HL-60 (cell line): Measurements from ENCODE around the gene GRK5.
"Not testable (repeated sequence)": the region's sequence is repeated elsewhere in the genome, so short reads cannot be mapped to it uniquely, and the experiment has no call there.

Experiments
- DNase-seq, 2 experiments: peaks; one replicate each; pipeline ENCODE4 v3.0.0-alpha.2; 2010 to 2020; ENCODE audit warnings: low read depth in 1 of 2, low spot score in 1 of 2
- H3K27ac ChIP-seq: fragments of 250-450 bp; sonication (Bioruptor Pico); replicated peaks from 2 replicates; pipeline ENCODE4 v1.5.1; 2020; ENCODE audit warnings: mild to moderate bottlenecking, moderate library complexity
- H3K27me3 ChIP-seq: fragments of 250-450 bp; sonication (Bioruptor Pico); 2 replicates; pipeline ENCODE4 v1.5.1; 2021; ENCODE audit warnings: mild to moderate bottlenecking, moderate library complexity; ENCODE audit not compliant: insufficient read depth, poor library complexity, severe bottlenecking
- H3K4me3 ChIP-seq: replicated peaks from 2 replicates; pipeline ENCODE4 v1.5.1; 2011; ENCODE audit warnings: mild to moderate bottlenecking, control low read depth, low read length; ENCODE audit not compliant: insufficient read depth
- GABPA ChIP-seq: IDR thresholded peaks from 2 replicates; pipeline ENCODE4 v1.6.1; 2012; ENCODE audit warnings: low read depth
- POLR2AphosphoS5 ChIP-seq: IDR thresholded peaks from 2 replicates; pipeline ENCODE4 v1.6.1; 2012; ENCODE audit warnings: low read depth
- SPI1 ChIP-seq: IDR thresholded peaks from 2 replicates; pipeline ENCODE4 v1.6.1; 2012; ENCODE audit warnings: low read depth, mild to moderate bottlenecking, borderline replicate concordance
- TF ChIP-seq, protein P1 (sequence below): IDR thresholded peaks from 2 replicates; pipeline ENCODE4 v1.6.1; 2012; ENCODE audit warnings: low read depth; ENCODE audit not compliant: insufficient replicate concordance
- TF ChIP-seq, protein P2 (sequence below): IDR thresholded peaks from one replicate; pipeline ENCODE4 v1.5.1; 2011; ENCODE audit warnings: low read length, control low read depth, inconsistent platforms; ENCODE audit not compliant: insufficient read depth

The GRK5 gene

DNA sequence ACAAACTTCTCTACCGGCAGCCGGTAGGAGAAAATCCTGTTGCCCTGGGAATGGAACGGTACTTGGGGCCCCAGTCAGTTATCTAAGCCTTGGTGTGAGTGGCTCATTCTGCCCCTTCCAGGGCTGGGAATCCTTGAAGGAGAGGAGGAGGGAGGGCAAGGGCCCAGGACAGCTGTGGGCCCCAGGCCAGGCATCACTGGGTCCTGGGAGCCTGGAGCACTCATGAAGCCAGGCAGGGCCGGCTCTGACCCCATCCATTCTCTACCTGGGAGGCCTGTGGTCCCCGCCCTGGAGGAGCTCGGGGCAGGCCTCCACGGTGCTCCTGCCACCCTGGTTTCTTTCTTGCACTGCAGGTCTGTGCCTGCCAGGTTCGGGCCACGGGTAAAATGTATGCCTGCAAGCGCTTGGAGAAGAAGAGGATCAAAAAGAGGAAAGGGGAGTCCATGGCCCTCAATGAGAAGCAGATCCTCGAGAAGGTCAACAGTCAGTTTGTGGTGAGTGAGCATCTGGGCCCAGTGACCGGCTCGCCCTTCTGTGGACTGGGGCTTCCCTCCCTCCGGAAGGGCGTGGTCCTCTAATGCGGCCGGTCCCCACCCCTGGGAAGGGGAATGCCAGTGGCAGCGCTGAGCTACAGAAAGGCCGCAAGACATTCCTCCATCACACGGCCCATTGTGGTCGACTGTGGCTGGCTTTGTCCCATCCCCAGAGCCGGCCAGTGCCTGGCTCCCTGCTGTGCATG, 223.8 kb downstream of the GRK5 start:
- H3K27ac ChIP-seq: no peak overlapping the region
- DNase-seq: no peak
- no peak overlapping the region for H3K4me3 ChIP-seq
- TF ChIP-seq POLR2AphosphoS5 (no peak), SPI1 (no peak), GABPA (no peak)
- TF ChIP-seq, protein P1, sequence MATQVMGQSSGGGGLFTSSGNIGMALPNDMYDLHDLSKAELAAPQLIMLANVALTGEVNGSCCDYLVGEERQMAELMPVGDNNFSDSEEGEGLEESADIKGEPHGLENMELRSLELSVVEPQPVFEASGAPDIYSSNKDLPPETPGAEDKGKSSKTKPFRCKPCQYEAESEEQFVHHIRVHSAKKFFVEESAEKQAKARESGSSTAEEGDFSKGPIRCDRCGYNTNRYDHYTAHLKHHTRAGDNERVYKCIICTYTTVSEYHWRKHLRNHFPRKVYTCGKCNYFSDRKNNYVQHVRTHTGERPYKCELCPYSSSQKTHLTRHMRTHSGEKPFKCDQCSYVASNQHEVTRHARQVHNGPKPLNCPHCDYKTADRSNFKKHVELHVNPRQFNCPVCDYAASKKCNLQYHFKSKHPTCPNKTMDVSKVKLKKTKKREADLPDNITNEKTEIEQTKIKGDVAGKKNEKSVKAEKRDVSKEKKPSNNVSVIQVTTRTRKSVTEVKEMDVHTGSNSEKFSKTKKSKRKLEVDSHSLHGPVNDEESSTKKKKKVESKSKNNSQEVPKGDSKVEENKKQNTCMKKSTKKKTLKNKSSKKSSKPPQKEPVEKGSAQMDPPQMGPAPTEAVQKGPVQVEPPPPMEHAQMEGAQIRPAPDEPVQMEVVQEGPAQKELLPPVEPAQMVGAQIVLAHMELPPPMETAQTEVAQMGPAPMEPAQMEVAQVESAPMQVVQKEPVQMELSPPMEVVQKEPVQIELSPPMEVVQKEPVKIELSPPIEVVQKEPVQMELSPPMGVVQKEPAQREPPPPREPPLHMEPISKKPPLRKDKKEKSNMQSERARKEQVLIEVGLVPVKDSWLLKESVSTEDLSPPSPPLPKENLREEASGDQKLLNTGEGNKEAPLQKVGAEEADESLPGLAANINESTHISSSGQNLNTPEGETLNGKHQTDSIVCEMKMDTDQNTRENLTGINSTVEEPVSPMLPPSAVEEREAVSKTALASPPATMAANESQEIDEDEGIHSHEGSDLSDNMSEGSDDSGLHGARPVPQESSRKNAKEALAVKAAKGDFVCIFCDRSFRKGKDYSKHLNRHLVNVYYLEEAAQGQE: no peak
- H3K27me3 ChIP-seq: no peaks in the 10 kb centered on the region

DNA sequence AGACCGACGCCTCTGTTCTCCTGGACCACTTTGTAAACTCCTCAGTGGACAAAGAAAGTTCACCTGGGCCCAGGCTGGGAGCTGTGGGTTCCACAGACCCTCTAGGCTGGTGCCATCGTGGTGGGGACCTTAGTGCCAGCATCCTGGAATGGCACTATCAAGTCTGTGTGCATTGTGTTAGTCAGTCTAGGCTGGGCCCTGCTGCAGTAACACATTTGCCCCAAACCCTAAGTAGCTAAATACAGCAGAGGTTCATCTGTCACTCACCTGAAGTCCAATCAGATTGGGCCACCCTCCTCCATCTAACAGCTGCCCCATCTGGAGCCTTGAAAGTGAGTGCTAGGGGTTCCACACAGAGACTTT, 224.4 kb downstream of the GRK5 start:
- Histone ChIP-seq H3K27ac (no peak overlapping the region), H3K27me3 (no peaks in the 10 kb centered on the region), H3K4me3 (no peak overlapping the region)
- no peak for DNase-seq
- TF ChIP-seq GABPA: no peak
- no peak for TF ChIP-seq SPI1
- TF ChIP-seq, protein P2, sequence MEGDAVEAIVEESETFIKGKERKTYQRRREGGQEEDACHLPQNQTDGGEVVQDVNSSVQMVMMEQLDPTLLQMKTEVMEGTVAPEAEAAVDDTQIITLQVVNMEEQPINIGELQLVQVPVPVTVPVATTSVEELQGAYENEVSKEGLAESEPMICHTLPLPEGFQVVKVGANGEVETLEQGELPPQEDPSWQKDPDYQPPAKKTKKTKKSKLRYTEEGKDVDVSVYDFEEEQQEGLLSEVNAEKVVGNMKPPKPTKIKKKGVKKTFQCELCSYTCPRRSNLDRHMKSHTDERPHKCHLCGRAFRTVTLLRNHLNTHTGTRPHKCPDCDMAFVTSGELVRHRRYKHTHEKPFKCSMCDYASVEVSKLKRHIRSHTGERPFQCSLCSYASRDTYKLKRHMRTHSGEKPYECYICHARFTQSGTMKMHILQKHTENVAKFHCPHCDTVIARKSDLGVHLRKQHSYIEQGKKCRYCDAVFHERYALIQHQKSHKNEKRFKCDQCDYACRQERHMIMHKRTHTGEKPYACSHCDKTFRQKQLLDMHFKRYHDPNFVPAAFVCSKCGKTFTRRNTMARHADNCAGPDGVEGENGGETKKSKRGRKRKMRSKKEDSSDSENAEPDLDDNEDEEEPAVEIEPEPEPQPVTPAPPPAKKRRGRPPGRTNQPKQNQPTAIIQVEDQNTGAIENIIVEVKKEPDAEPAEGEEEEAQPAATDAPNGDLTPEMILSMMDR: no peak
- TF ChIP-seq, protein P1: no peak
- TF ChIP-seq POLR2AphosphoS5: no peak

DNA sequence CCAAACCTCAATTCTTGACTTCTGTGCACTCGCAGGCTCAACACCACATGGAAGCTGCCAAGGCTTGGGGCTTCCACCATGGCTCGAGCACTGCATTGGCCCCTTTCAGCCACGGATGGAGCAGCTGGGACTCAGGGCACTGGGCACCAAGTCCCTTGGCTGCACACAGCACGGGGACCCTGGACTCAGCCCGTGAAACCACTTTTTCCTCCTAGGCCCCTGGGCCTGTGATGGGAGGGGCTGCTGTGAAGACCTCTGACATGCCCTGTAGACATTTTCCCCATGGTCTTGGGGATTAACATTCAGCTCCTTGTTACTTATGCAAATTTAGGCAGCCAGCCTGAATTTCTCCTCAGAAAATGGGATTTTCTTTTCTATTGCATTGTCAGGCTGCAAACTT, 227.6 kb downstream of the GRK5 start:
- H3K4me3 ChIP-seq, DNase-seq, H3K27me3 ChIP-seq, H3K27ac ChIP-seq: not testable (repeated sequence)

DNA sequence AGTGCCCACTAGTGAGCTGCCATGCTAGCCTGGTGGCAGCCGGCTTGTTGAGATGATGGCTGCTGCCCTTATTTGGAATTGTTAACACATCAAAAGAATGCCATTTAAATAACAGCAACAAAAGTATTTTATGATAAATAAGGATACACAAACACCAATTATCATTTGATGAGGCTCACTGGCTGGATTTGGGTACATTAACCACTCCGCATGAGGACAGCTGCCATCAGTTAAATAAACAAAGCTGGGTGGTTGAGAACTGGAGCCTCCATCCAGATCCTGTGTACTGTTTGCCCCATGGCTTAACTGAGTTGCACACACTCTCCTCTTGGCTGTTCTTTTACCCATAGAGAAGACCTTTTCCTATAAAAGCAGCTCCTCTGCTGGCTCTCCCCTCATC, 231.3 kb downstream of the GRK5 start:
- no peak for DNase-seq
- Histone ChIP-seq H3K27me3 (no peaks in the 10 kb centered on the region), H3K4me3 (no peak overlapping the region), H3K27ac (no peak overlapping the region)
- TF ChIP-seq, protein P2: no peak
- TF ChIP-seq POLR2AphosphoS5 (no peak), SPI1 (no peak), GABPA (no peak)
- TF ChIP-seq, protein P1: no peak
